ENCODE measurements around the gene PSMB9.
"Not testable (repeated sequence)": the region's sequence is repeated elsewhere in the genome, so short reads cannot be mapped to it uniquely, and the experiment has no call there.

PSMB9 gene

GRCh38 chr6:32879691-32880090 lies 25.7 kb downstream of the PSMB9 start:
- Histone ChIP-seq H3F3A (ENCODE audit: control insufficient read depth, insufficient read depth) (peaks cover 12% of the 10 kb centered on the region; the same call in 1 of the 2 replicates), H3K27ac (ENCODE audit: low read depth, low read length) (no peak overlapping the region), H3K4me1 (ENCODE audit: control insufficient read depth, low read length) (peaks cover 44% of the 10 kb centered on the region), H3K27me3 (ENCODE audit: control insufficient read depth, low read length) (no peaks in the 10 kb centered on the region), H3K36me3 (ENCODE audit: control insufficient read depth, low read length) (no peaks in the 10 kb centered on the region), H3K9me2 (replicated peaks; ENCODE audit: control insufficient read depth, low read length) (no peaks in the 10 kb centered on the region), H4K20me1 (ENCODE audit: control insufficient read depth, insufficient read depth, low read depth, low read length) (no peaks in the 10 kb centered on the region), H3K9me3 (ENCODE audit: control insufficient read depth, insufficient read depth, low read length) (no peaks in the 10 kb centered on the region), H3K4me3 (ENCODE audit: low read length) (peak overlapping the region; percentile 28), H3K4me2 (ENCODE audit: low read length) (peak overlapping the region; percentile 28), H3K79me2 (ENCODE audit: control insufficient read depth, low read length) (no peaks in the 10 kb centered on the region)
- TF ChIP-seq EZH2phosphoT487 (IDR thresholded peaks at IDR 0.05; ENCODE audit: borderline replicate concordance, low read length) (no peak), CTCF (IDR thresholded peaks at IDR 0.05; ENCODE audit: low read depth, low read length, poor library complexity, severe bottlenecking) (no peak)

- not testable (repeated sequence) for H3K27me3 ChIP-seq (ENCODE audit: control insufficient read depth, low read length); H3K79me2 ChIP-seq (ENCODE audit: control insufficient read depth, low read length); H3K9me3 ChIP-seq (ENCODE audit: control insufficient read depth, insufficient read depth, low read length); H3K9me2 ChIP-seq (replicated peaks; ENCODE audit: control insufficient read depth, low read length); H3K27ac ChIP-seq (ENCODE audit: low read depth, low read length); H3K36me3 ChIP-seq (ENCODE audit: control insufficient read depth, low read length); H4K20me1 ChIP-seq (ENCODE audit: control insufficient read depth, insufficient read depth, low read depth, low read length)
- Histone ChIP-seq H3F3A (ENCODE audit: control insufficient read depth, insufficient read depth) (peaks cover 12% of the 10 kb centered on the region; the same call in 1 of the 2 replicates), H3K4me2 (ENCODE audit: low read length) (peak overlapping the region; percentile 36), H3K4me3 (ENCODE audit: low read length) (peak overlapping the region; percentile 5; the same call in 1 of the 2 replicates), H3K4me1 (ENCODE audit: control insufficient read depth, low read length) (peaks cover 49% of the 10 kb centered on the region)
Observed at GRCh38 chr6:32880962-32881361, 27.0 kb downstream of the PSMB9 start.

- Histone ChIP-seq H3K4me2 (ENCODE audit: low read length) (no peak overlapping the region), H4K20me1 (ENCODE audit: control insufficient read depth, insufficient read depth, low read depth, low read length) (no peaks in the 10 kb centered on the region), H3F3A (ENCODE audit: control insufficient read depth, insufficient read depth) (peaks cover 9% of the 10 kb centered on the region; the same call in 1 of the 2 replicates), H3K27me3 (ENCODE audit: control insufficient read depth, low read length) (no peaks in the 10 kb centered on the region), H3K4me3 (ENCODE audit: low read length) (no peak overlapping the region), H3K27ac (ENCODE audit: low read depth, low read length) (no peak overlapping the region), H3K9me2 (replicated peaks; ENCODE audit: control insufficient read depth, low read length) (no peaks in the 10 kb centered on the region), H3K4me1 (ENCODE audit: control insufficient read depth, low read length) (peaks cover 58% of the 10 kb centered on the region), H3K36me3 (ENCODE audit: control insufficient read depth, low read length) (no peaks in the 10 kb centered on the region), H3K9me3 (ENCODE audit: control insufficient read depth, insufficient read depth, low read length) (no peaks in the 10 kb centered on the region), H3K79me2 (ENCODE audit: control insufficient read depth, low read length) (no peaks in the 10 kb centered on the region)
- TF ChIP-seq CTCF (IDR thresholded peaks at IDR 0.05; ENCODE audit: low read depth, low read length, poor library complexity, severe bottlenecking) (no peak), EZH2phosphoT487 (IDR thresholded peaks at IDR 0.05; ENCODE audit: borderline replicate concordance, low read length) (no peak)
Observed at GRCh38 chr6:32882879-32883250, 28.9 kb downstream of the PSMB9 start.

- Histone ChIP-seq H3K36me3 (ENCODE audit: control insufficient read depth, low read length) (no peaks in the 10 kb centered on the region), H3K27ac (ENCODE audit: low read depth, low read length) (no peak overlapping the region), H3K9me2 (replicated peaks; ENCODE audit: control insufficient read depth, low read length) (no peaks in the 10 kb centered on the region), H3K27me3 (ENCODE audit: control insufficient read depth, low read length) (no peaks in the 10 kb centered on the region), H4K20me1 (ENCODE audit: control insufficient read depth, insufficient read depth, low read depth, low read length) (no peaks in the 10 kb centered on the region), H3K9me3 (ENCODE audit: control insufficient read depth, insufficient read depth, low read length) (no peaks in the 10 kb centered on the region), H3K79me2 (ENCODE audit: control insufficient read depth, low read length) (no peaks in the 10 kb centered on the region), H3K4me2 (ENCODE audit: low read length) (no peak overlapping the region), H3F3A (ENCODE audit: control insufficient read depth, insufficient read depth) (peaks cover 12% of the 10 kb centered on the region; the same call in 1 of the 2 replicates), H3K4me3 (ENCODE audit: low read length) (no peak overlapping the region), H3K4me1 (ENCODE audit: control insufficient read depth, low read length) (peaks cover 60% of the 10 kb centered on the region)
- TF ChIP-seq CTCF (IDR thresholded peaks at IDR 0.05; ENCODE audit: low read depth, low read length, poor library complexity, severe bottlenecking) = no peak
- TF ChIP-seq EZH2phosphoT487 (IDR thresholded peaks at IDR 0.05; ENCODE audit: borderline replicate concordance, low read length) = no peak
Observed at GRCh38 chr6:32883789-32884188, 29.8 kb downstream of the PSMB9 start.
